ENCODE results near the gene HIP1.
"Not testable (repeated sequence)": the region's sequence is repeated elsewhere in the genome, so short reads cannot be mapped to it uniquely, and the experiment has no call there.

Gene HIP1

DNA sequence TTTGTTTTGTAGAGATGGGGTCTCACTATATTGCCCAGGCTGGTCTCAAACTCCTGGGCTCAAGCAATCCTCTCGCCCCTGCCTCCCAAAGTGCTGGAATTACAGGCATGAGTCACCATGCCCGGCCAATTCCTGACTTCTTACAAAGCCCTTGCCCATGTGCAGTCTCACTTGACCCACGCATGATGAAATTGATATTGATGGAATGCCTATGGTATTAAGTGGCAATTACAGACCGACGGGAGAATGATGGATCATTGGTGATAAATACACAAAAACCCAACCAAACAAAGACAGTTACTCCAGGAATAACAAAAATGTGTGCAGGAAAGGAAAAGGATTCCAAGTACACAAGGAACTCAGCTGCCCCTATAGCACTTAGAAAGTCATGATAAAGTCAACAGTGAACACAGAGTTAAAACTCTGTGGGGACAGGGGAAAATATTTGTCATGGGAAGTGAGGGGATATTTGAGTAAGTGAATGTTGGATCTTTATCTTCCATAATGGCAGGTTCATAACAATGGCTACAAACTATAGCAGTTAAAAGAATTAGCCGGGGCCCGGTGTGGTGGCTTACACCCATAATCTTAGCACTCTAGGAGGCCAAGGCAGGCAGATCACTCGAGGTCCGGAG lies 21.6 kb downstream of the HIP1 start:
- no peak for DNase-seq (ENCODE audit: low read depth in 1 of 2, low spot score in 1 of 2)

DNA sequence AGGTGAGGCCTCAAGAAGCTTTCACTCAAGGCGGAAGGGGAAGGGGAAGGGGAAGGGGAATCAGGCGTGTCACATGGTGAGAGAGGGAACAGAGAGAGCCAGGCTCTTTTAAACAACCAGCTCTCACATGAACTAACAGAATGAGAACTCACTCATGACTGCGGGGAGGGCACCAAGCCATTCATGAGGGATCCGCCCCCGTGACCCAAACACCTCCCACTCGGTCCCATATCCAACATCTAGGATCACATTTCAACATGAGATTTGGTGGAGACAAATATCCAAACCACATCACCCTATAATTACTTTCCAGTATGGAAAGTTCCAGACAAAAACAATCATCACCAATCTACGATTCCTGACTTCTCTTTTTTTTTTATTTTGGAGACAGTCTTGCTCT lies 22.9 kb downstream of the HIP1 start:
- DNase-seq (ENCODE audit: low read depth in 1 of 2, low spot score in 1 of 2), result no peak

DNA sequence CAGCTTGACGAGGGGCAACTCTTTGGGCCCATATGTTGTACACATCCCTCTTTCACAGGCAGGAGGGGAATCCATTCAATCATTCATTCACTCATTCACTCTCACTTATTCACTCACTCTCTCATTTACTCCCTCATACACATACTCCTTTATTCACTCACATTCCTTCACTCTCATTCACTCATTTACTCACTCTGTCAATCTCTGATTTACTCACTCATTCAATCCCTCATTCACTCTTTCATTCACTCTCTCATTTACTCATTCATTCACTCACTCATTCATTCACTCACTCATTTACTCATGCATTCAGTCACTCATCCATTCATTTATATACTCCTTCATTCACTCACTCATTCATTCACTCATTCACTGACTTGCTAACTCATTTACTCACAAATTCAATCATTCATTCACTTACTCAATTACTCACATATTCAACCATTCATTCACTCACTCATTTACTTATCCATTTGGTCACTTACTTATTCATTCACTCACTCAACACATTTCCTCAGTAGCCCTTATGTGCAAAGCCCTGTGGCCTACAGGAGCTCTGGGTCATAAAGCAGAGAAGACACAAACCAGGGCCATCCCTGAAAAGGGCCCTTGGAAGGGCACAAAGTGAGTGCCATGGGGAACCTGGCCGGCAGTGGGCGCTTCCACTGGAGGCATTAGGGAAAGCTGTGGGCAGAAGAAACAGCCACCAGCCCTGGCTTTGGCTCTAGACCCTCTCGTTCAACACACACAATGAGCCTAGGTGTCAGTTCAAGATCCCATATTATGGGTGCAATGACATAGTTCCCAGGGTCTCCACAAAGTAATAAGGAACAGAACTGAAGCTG lies 26.0 kb downstream of the HIP1 start:
- DNase-seq (ENCODE audit: low read depth in 1 of 2, low spot score in 1 of 2), result no peak

DNA sequence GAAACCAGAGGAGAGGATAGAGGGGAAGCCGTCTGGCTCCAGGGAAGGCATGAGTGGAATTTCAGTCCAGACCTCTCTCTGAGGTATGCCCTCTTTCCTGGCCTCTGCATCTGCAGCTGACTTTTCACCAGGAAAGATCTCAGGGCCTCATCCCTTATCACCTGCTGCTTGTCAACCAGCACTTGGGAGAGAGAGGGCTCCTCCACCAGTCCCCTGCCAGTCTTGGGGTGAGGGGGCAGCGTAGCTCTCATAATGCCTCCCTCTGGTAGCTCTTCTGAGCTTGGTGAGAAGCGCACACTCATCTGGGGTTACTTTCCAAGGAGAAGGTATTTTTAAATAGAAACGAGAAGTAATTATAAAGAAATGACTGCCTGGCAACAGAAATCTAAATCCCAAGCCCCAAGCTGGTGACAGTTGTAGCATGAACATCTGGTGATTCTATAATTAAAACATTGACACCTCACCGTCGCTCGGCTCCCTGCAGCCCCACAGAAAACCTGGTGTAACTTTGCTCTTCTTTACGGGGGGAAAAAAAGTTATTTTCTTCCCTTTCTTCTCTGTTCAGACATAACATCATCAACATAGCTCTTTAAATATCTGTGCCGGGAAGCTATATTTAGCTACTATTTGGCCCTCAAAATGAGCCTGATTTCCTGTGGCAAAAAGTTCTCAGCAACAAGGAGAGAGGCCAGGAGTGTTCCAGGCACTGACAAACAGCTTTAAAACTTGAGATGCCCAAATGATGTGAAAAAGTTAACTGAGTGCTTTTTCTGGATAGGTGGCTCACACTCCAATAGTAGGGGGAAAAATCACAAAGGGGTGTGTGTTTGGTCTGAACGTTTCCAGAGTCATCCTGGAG lies 26.9 kb downstream of the HIP1 start:
- DNase-seq (ENCODE audit: low read depth in 1 of 2, low spot score in 1 of 2), result no peak

DNA sequence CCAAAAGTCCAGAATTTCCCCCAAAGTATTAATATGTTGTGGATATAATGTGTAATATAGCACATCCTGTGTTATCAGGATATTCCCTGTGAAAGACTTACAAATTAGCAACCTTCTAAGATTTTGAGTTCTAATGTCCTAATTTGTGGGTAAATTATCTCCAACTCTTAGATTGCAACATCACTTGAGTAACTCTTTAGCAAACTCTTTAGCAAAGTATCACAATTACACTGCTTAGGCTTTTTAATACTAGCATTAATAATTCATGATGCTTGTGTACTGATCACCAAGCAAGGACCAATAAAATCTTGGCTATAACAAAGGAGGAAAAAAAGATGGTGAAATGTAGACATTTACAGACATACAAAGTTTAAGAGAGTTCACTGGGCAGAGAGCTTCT lies 27.7 kb downstream of the HIP1 start:
- DNase-seq (ENCODE audit: low read depth in 1 of 2, low spot score in 1 of 2), result no peak

DNA sequence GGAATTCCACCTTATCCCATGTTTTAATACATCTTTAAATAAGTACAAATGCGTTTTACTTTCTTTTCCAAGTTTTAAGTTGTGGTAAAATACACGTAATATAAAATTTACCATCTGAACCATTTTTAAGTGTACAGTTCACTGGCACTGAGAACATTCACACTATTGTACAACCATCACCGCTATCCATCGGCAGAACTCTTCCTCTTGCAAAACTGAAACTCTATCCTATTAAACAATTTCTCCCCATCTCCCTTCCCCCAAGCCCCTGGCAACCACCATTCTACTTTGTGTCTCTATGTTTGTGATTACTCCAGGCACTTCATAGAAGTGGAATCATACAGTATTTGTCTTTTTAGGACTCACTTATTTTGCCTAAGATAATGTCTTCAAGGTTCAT lies 33.8 kb downstream of the HIP1 start:
- DNase-seq (ENCODE audit: low read depth in 1 of 2, low spot score in 1 of 2), result no peak

DNA sequence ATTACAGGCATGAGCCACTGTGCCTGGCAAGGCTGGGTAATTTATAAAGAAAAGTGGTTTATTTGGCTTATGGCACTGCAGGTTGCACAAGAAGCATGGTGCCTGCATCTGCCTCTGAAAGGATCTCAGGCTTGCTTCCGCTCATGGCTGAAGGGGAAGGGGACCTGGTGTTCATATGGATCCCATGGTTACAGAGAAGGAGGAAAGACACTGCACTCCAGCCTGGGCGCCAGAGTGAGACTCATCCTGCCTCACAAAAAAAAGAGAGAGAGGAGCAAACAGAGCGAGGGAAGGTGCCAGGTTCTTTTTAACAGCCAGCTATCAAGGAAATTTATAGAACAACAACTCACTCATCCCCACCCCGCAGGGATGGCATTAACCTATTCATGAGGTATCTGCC lies 36.2 kb downstream of the HIP1 start:
- no peak for DNase-seq (ENCODE audit: low read depth in 1 of 2, low spot score in 1 of 2)

DNA sequence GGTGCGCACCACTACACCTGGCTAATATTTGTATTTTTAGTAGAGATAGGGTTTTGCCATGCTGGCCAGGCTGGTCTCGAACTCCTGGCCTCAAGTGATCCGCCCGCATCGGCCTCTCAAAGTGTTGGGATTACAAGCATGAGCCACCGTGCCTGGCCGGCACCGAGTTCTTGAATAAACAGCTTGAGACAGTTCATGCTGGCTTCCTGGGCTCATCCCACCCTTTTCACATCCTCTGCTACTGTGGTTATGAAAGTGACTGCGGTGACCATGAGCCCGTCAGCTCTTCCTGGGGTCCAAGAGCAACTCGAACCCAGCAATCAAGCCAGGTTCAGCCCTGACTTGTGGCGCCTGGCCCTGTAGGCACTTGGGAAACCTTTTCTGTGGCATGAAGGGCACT lies 38.7 kb downstream of the HIP1 start:
- no peak for DNase-seq (ENCODE audit: low read depth in 1 of 2, low spot score in 1 of 2)

DNA sequence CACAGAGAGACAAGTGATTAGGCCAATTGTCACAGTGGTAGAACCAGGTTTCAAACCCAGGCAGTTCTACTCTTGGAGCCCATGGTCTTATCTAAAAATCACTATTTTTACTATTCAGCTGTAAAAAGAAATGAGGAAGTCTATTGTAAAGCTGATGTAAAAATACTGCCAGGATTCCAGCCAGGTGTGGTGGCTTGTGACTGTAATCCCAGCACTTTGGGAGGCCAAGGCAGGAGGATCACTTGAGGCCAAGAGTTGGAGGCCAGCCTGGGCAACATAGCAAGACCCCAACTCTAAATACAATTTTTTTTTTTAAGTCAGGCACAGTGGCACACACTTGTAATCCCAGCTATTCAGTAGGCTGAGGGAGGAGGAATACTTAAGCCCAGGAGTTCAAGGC lies 40.4 kb downstream of the HIP1 start:
- DNase-seq (ENCODE audit: low read depth in 1 of 2, low spot score in 1 of 2), result no peak

DNA sequence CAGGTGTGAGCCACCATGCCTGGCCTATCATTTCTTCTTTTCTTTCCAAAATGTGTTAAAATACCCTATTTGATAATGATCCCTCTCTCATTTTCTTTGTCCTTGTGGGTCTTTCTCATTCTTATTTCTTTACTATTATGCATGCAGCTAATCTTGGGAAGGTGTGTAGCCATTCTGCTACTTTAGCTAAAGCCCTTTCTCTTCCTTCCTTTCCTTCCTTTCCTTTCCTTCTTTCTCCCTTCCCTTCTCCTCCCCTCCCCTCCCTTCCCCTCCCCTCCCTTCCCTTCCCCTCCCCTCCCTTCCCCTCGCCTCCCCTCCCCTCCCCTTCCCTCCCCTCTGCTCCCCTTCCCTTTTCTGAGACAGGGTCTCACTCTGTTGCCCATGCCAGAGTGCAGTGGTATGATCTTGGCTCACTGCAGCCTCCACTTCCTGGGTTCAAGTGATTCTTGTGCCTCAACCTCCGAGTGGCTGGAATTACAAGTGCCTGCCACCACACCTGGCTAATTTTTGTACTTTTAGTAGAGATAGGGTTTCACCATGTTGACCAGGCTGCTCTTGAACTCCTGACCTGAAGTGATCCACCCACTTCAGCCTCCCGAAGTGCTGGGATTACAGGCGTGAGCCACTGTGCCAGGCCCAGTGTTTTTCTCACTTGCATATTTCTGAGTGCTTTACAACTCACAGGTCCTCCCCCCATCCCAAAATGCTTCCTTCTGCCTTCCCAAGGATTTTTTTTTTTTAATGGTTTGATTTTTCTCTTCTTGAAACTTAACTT lies 42.3 kb downstream of the HIP1 start:
- no peak for DNase-seq (ENCODE audit: low read depth in 1 of 2, low spot score in 1 of 2)

DNA sequence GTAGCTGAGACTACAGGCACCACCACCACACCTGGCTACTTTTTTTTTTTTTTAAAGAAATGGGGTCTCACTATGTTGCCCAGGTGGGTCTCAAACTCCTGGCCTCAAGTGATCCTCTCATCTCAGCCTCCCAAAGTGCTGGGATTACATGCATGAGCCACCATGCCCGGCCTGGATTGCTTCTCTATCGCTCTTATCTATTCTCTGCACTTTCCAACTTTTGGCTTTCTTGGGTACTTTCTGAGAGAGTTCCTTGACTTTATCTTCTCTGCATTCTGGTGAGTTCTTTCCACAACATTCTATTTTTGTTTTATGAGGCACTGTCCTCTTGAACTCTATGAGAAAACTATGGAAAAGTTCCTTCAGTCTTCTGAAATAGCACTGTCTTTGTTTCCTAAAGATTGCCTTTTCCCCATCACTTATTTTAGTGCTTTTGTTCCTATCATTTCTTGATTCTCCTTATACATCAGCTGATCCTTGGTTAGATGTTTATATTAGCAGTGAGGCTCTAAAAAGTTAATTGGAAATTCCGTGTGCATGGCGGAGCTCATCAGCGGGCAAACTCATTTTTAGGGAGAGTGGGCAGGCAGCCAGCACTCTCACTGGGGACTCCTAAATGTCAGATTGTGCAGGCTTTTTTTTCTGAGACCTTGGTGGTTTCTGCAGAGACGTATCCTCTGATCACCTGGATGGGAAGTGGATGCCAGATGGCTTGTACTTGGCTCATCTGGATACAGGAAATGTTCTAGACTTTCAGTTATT lies 43.9 kb downstream of the HIP1 start:
- no peak for DNase-seq (ENCODE audit: low read depth in 1 of 2, low spot score in 1 of 2)

DNA sequence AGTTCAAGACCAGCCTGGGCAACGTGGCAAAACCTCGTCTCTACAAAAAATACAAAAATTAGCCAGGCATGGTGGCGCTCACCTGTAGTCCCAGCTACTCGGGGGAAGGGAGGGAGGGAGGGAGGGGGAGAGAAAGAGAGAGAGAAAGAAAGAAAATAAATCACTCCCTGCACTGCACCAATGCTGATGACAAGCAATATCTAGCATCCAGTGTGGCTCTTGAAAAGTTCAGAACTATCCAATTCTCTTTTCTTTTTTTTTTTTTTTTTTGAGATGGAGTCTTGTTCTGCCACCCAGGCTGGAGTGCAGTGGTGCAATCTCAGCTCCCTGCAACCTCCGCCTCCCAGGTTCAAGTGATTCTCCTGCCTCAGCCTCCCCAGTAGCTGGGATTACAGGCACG lies 45.1 kb downstream of the HIP1 start:
- DNase-seq (ENCODE audit: low read depth in 1 of 2, low spot score in 1 of 2), result not testable (repeated sequence)

DNA sequence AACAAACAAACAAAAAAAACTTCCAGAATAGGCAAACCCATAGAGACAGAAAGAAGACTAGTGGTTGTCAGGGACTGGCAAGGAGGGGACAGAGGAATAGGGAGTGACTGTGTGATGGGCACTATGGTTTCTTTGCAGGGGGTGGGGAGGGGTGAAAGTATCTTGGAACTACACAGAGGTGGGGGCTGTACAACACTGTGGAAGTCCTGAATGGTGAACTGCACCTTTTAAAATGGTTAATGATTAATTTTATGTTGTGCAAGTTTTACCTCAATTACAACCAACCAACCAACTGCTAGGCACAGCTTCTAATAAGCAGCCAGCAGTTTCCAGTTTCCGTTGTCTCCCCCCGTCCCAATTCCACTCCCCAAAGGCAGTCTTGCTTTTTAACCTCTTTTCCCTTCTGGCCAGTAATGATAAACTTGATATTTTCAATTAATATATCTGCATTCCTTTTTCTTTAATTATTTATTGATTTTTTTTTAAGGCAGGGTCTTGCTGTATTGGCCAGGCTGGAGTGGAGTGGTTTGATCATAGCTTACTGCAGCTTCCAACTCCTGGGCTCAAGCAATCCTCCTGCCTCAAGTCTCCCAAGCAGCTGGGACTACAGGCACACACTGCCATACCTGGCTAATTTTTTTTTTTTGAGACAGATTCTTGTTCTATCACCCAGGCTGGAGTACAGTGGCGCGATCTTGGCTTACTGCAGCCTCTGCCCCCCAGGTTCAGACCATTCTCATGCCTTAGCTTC lies 46.8 kb downstream of the HIP1 start:
- DNase-seq (ENCODE audit: low read depth in 1 of 2, low spot score in 1 of 2), result no peak

DNA sequence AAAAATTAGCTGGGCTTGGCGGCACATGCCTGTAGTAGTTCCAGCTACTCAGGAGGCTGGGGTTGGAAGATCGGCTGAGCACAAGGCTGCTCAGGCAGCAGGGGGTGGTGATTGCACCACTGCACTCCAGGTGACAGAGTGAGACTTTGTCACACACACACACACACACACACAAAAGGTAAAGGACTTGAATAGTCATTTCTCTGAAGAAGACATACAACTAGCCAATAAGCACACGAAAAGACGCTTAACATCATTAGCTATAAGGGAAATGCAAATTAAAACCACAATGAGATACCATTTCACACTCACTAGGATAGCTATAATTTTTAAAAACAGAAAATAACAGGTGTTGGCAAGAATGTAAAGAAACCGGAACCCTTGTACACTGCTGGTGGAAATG lies 48.6 kb downstream of the HIP1 start:
- no peak for DNase-seq (ENCODE audit: low read depth in 1 of 2, low spot score in 1 of 2)

DNA sequence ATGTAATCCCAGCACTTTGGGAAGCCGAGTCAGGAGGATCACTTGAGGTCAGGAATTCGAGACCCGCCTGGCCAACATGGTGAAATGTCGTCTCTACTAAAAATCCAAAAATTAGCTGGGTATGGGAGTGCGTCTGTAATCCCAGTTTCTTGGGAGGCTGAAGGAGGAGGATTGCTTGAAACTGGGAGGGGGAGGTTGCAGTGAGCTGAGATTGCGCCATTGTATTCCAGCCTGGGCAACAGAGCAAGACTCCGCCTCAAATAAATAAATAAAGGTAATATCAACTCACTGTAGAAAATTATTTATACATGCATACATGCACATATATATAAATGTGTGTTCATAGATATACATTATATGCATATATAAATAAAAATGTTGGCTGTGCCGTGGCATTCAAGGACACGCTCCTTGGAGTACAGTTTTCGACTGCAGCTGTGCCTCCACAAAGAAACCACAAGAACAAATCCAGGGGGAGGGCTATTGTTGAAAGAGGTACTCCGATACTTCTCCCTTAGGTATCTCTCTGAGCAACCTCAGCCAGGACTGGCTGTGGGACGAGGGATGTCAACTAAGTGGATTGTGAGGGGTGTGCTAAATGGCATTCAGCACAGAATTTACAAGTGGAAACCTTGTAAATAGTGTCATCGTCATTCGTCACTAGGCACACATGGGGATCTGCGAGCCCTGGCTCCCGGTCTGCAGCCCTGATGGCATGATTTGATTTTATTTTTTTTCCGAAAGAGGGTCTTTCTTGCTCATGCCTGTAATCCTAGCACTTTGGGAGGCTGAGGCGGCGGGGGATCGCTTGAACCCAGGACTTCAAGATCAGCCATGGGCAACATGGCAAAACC lies 49.3 kb downstream of the HIP1 start:
- no peak for DNase-seq (ENCODE audit: low read depth in 1 of 2, low spot score in 1 of 2)

DNA sequence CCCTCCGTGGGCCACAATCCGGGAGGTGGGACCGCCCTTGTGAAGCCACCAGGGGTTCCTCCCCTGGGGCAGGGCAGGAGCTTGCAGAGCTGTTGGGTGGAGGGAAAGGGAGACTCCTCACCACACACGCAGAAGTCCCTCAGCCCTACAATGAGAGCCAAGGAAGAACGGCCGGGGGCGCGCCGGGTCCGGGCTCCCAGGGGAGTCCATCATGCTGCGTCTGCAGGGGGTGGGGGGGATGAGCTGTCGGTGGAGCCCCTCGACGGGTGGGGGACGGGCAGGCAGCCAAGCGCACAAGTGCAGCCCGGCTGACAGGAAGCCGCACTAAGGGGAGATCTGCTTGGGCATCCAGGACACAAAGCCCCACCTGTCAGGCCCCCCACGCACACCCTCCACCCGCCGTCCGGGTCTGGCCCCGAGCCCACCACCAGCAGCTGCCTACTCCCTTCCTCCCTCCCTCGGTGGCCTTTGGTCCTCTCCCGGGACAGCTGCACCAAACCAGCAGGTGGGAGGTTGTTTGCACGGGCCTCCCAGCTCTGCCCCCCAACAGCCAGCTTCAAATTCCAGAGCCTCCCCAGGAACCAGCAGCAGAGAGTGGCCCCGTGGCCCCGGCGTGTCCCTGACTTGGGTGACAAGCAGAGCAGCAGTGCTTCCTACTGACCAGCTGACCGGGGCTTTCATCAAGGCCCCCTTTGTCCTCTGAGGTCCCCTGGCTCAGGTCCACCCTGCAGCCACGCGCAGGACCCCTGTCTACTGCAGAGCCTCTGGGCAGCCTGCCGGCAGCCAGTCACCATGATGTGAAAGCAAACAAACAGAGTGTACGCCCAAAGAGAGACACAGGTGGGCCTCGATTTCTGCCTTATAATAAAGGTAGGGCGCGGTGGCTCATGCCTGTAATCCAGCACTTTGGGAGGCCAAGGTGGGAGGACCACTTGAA lies 50.3 kb downstream of the HIP1 start:
- DNase-seq (ENCODE audit: low read depth in 1 of 2, low spot score in 1 of 2), result no peak

DNA sequence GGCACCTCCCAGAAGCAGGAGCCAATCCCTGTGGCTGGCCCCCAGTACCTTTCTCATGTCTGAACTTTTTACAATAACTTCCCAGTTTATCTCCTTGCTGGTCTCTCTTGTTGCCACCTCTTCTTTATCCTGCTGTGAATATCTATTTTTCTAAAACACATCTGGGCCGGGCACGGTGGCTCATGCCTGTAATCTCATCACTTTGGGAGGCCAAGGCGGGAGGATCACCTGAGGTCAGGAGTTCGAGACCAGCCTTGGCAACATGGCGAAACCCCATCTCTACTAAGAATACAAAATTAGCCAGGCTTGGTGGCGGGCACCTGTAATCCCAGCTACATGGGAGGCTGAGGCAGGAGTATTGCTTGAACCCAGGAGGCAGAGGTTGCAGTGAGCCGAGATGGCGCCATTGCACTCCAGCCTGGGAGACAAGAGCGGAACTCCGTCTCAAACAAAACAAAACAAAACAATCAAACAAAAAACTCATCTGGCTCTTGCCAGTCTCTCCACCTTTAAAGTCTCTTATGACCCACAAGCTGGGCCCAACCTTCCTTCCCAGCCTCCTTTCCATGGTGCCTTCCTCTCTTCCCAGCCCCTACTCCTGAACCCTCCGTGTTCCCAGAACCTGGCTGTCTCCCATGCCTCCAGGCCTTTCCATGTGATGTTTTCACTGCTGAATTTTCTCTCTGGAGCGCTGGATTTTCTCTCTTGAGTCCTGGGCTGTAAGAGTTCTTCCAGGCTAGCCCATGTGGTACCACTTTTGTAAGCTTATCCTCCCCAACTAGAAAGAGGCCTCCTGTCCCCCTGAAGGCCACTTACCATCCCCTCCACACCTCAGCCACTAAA lies 51.3 kb downstream of the HIP1 start:
- DNase-seq (ENCODE audit: low read depth in 1 of 2, low spot score in 1 of 2), result no peak
